ENCODE measurements around the gene IRX6.

IRX6 gene

GRCh38 chr16:55324285-55325079 lies 479 bp downstream of the IRX6 start:
- no peak for FAIRE-seq

GRCh38 chr16:55325080-55325447 lies 1.1 kb downstream of the IRX6 start:
- no peak for FAIRE-seq

GRCh38 chr16:55325458-55326109 lies 1.6 kb downstream of the IRX6 start:
- no peak for FAIRE-seq

- no peak for FAIRE-seq
Observed at GRCh38 chr16:55326261-55327092, 2.5 kb downstream of the IRX6 start.

- no peak for FAIRE-seq
Observed at GRCh38 chr16:55328611-55329569, 4.9 kb downstream of the IRX6 start.

- FAIRE-seq, result no peak
Observed at GRCh38 chr16:55329791-55330428, 5.9 kb downstream of the IRX6 start.

- no peak for FAIRE-seq
Observed at GRCh38 chr16:55330781-55331647, 7.0 kb downstream of the IRX6 start.

- no peak for FAIRE-seq
Observed at GRCh38 chr16:55331648-55332185, 7.7 kb downstream of the IRX6 start.

- no peak for FAIRE-seq
Observed at GRCh38 chr16:55333684-55334083, 9.7 kb downstream of the IRX6 start.

- FAIRE-seq, result no peak
Observed at GRCh38 chr16:55338646-55339045, 14.6 kb downstream of the IRX6 start.

- no peak for FAIRE-seq
Observed at GRCh38 chr16:55340445-55340844, 16.4 kb downstream of the IRX6 start.

GRCh38 chr16:55341681-55342080 lies 17.7 kb downstream of the IRX6 start:
- no peak for FAIRE-seq

- no peak for FAIRE-seq
Observed at GRCh38 chr16:55346475-55346874, 22.5 kb downstream of the IRX6 start.

- no peak for FAIRE-seq
Observed at GRCh38 chr16:55349867-55350266, 25.9 kb downstream of the IRX6 start.

- FAIRE-seq, result no peak
Observed at GRCh38 chr16:55350984-55351383, 27.0 kb downstream of the IRX6 start.

- FAIRE-seq, result no peak
Observed at GRCh38 chr16:55351936-55352335, 27.9 kb downstream of the IRX6 start.

GRCh38 chr16:55357241-55357640 lies 33.2 kb downstream of the IRX6 start:
- FAIRE-seq, result no peak

- no peak for FAIRE-seq
Observed at GRCh38 chr16:55359946-55360345, 35.9 kb downstream of the IRX6 start.

GRCh38 chr16:55364811-55365210 lies 40.8 kb downstream of the IRX6 start:
- FAIRE-seq, result no peak

GRCh38 chr16:55367301-55367811 lies 43.4 kb downstream of the IRX6 start:
- no peak for FAIRE-seq

Measured in colon (tissue), 2 donors.